IPS DF 4.7 (cell line): Measurements from ENCODE around the gene DNAJC13.
A peak's percentile ranks its signal among the peaks of the same experiment; 100 is the strongest.

Experiments used
- DNase-seq: peaks from one replicate; pipeline ENCODE4 v3.0.0-alpha.2; 2013; ENCODE audit warnings: low spot score; ENCODE audit errors: extremely low read depth

The DNAJC13 gene

GRCh38 chr3:132464066-132464465, 46.8 kb downstream of the DNAJC13 start:
- DNase-seq, result no peak

- DNase-seq, result no peak
Observed at GRCh38 chr3:132469326-132469725, 52.0 kb downstream of the DNAJC13 start.

GRCh38 chr3:132486099-132486498, 68.8 kb downstream of the DNAJC13 start:
- DNase-seq, result no peak

- DNase-seq, result no peak
Observed at GRCh38 chr3:132488151-132488550, 70.8 kb downstream of the DNAJC13 start.

- DNase-seq, result no peak
Observed at GRCh38 chr3:132499071-132499470, 81.8 kb downstream of the DNAJC13 start.

- DNase-seq, result no peak
Observed at GRCh38 chr3:132503559-132503958, 86.3 kb downstream of the DNAJC13 start.

GRCh38 chr3:132504375-132504933, 87.2 kb downstream of the DNAJC13 start:
- no peak for DNase-seq

- no peak for DNase-seq
Observed at GRCh38 chr3:132507657-132508056, 90.4 kb downstream of the DNAJC13 start.

GRCh38 chr3:132509096-132509495, 91.8 kb downstream of the DNAJC13 start:
- DNase-seq, result no peak

GRCh38 chr3:132509506-132509905, 92.2 kb downstream of the DNAJC13 start:
- no peak for DNase-seq

GRCh38 chr3:132513057-132513456, 95.8 kb downstream of the DNAJC13 start:
- DNase-seq, result no peak

- DNase-seq, result no peak
Observed at GRCh38 chr3:132517311-132517710, 100.0 kb downstream of the DNAJC13 start.

- DNase-seq, result no peak
Observed at GRCh38 chr3:132519914-132520313, 102.6 kb downstream of the DNAJC13 start.

GRCh38 chr3:132521901-132522300, 104.6 kb downstream of the DNAJC13 start:
- DNase-seq, result no peak

GRCh38 chr3:132522353-132522752, 105.1 kb downstream of the DNAJC13 start:
- no peak for DNase-seq

- DNase-seq, result no peak
Observed at GRCh38 chr3:132530624-132531023, 113.3 kb downstream of the DNAJC13 start.

GRCh38 chr3:132535575-132536441, 118.5 kb downstream of the DNAJC13 start:
- DNase-seq, result peak; percentile 41

- no peak for DNase-seq
Observed at GRCh38 chr3:132536442-132537153, 119.3 kb downstream of the DNAJC13 start.

GRCh38 chr3:132537297-132537696, 120.0 kb downstream of the DNAJC13 start:
- no peak for DNase-seq

- no peak for DNase-seq
Observed at GRCh38 chr3:132538072-132538471, 120.8 kb downstream of the DNAJC13 start.

- no peak for DNase-seq
Observed at GRCh38 chr3:132539681-132540080, 122.4 kb downstream of the DNAJC13 start.

- DNase-seq, result no peak
Observed at GRCh38 chr3:132542577-132542976, 125.3 kb downstream of the DNAJC13 start.
